AG09319 (cell line): ENCODE results near the gene MSI2.

ENCODE experiments used
- DNase-seq: peaks from one replicate; pipeline ENCODE4 v3.0.0-alpha.2; 2010; ENCODE audit warnings: low read depth; ENCODE audit errors: extremely low read depth
- TF ChIP-seq, protein P1 (sequence below): IDR thresholded peaks from 2 replicates; pipeline ENCODE4 v1.5.1; 2011; ENCODE audit warnings: low read depth, mild to moderate bottlenecking, inconsistent platforms, low read length, moderate library complexity

MSI2 gene

GRCh38 chr17:57628421-57628820 lies 372.1 kb downstream of the MSI2 start:
- TF ChIP-seq, protein P1, sequence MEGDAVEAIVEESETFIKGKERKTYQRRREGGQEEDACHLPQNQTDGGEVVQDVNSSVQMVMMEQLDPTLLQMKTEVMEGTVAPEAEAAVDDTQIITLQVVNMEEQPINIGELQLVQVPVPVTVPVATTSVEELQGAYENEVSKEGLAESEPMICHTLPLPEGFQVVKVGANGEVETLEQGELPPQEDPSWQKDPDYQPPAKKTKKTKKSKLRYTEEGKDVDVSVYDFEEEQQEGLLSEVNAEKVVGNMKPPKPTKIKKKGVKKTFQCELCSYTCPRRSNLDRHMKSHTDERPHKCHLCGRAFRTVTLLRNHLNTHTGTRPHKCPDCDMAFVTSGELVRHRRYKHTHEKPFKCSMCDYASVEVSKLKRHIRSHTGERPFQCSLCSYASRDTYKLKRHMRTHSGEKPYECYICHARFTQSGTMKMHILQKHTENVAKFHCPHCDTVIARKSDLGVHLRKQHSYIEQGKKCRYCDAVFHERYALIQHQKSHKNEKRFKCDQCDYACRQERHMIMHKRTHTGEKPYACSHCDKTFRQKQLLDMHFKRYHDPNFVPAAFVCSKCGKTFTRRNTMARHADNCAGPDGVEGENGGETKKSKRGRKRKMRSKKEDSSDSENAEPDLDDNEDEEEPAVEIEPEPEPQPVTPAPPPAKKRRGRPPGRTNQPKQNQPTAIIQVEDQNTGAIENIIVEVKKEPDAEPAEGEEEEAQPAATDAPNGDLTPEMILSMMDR: no peak
- no peak for DNase-seq

- no peak for DNase-seq
These were observed 373.1 kb downstream of the MSI2 start for GRCh38 chr17:57629470-57629869.

DNA sequence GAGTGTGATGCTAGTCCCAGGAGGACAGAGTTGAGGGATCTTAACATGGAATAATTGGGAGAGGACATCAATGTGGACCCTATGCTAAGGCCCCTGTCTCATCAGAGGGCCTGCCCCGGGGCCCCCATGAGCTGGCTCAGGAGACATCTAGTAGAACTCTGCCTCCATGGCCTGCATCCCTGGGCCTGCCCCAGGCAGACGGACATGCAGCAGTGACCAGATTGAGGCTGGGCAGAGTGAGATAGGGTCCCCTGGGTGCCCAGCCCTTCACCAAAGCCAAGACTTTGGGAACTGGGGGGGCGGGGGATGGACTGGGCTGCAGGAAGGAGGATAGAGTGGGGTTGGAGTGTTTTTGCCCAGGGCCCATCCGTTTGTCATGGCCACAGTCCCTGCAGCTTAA lies 373.6 kb downstream of the MSI2 start:
- no peak for DNase-seq
- TF ChIP-seq, protein P1: no peak

More at GRCh38 chr17:57629470-57629869, 373.1 kb downstream of the MSI2 start:
- TF ChIP-seq, protein P1: no peak

DNA sequence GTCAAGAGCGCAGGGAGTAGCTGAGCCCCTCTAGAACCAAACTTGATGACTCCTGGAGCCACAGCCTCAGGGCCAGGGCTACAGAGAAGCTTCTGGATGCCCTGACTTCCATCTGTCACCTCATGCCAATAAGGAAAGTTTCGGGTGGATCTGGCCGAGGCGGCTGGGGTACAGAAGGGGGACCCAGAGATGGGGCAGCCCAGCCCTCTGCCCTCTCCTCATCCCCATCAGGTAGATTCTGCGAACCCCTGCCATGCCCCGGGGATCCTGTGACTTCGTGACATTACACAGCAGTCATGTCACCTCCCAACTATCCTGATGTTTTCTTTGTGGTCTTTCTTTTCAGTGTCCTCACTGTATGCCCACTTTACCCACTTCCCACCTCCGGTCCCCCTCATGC lies 374.4 kb downstream of the MSI2 start:
- DNase-seq: no peak
- TF ChIP-seq, protein P1: no peak

GRCh38 chr17:57631871-57632270 lies 375.5 kb downstream of the MSI2 start:
- TF ChIP-seq, protein P1: no peak
- DNase-seq: no peak

DNA sequence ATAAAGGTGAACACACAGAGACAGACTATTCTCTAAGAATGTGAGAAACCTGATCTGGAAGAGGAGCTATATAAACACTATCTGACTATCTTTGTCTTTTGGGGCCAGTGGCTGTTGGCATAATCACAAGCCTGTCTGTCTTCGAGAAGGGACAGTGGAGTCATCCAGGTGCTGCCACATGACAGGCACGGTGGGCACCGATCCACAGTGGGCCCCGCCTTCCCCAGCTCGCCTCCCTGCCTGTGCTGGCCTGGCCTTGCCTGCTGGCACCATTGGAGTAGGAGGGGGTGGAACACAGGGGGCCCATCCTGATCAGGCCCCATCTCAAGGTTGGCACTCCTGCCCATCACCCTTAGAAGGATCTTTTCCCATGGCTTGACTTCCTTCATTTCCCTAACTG lies 376.0 kb downstream of the MSI2 start:
- no peak for DNase-seq
- TF ChIP-seq, protein P1: no peak

DNA sequence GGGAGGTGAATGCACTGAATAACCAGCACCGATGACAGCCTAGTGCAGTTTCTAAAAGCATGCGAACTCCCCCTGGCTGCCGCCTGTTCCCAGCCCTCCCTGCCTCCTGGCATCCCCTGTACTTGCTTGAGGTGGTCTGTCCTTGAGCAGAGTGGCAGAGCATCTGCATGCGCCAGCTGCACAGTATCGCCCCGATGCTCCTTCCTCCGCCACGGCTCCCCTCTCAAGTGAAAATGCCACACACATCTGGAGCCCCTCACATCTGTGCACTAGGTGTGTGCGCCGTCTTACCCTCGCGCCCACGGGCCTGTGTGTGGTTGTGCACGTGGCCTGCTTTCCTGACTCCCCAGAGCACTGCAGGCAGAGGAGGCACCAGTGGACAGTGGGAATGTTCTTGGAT lies 376.9 kb downstream of the MSI2 start:
- TF ChIP-seq, protein P1: no peak

More for the DNA sequence above, 376.9 kb downstream of the MSI2 start:
- DNase-seq: no peak
